GM18909 (cell line): ENCODE measurements around the gene MAD2L2.
A peak's percentile ranks its signal among the peaks of the same experiment; 100 is the strongest.

Experiments
- ATAC-seq: cut with Tn5 transposase; IDR thresholded peaks from one replicate; pipeline ENCODE4 v1.9.1; 2021; ENCODE audit warnings: mild to moderate bottlenecking; ENCODE audit not compliant: unreplicated experiment, poor library complexity

Gene MAD2L2

GRCh38 chr1:11684070-11684469 is 3.1 kb upstream of the MAD2L2 start:
- ATAC-seq, result no peak

- no peak for ATAC-seq
Measured at GRCh38 chr1:11682799-11683198, 1.9 kb upstream of the MAD2L2 start.

GRCh38 chr1:11682287-11682771 is 1.4 kb upstream of the MAD2L2 start:
- no peak for ATAC-seq

- ATAC-seq, result peak; percentile 18
Measured at GRCh38 chr1:11680270-11681070, 478 bp downstream of the MAD2L2 start.

- no peak for ATAC-seq
Measured at GRCh38 chr1:11678442-11678841, 2.5 kb downstream of the MAD2L2 start.

- ATAC-seq, result no peak
Measured at GRCh38 chr1:11676386-11677103, 4.4 kb downstream of the MAD2L2 start.

GRCh38 chr1:11675325-11675724 is 5.6 kb downstream of the MAD2L2 start:
- no peak for ATAC-seq

GRCh38 chr1:11674488-11674887 is 6.5 kb downstream of the MAD2L2 start:
- ATAC-seq, result no peak

- ATAC-seq, result no peak
Measured at GRCh38 chr1:11673089-11673769, 7.7 kb downstream of the MAD2L2 start.

GRCh38 chr1:11671544-11672286 is 9.2 kb downstream of the MAD2L2 start:
- ATAC-seq, result no peak

GRCh38 chr1:11671205-11671543 is 9.8 kb downstream of the MAD2L2 start:
- ATAC-seq, result no peak

GRCh38 chr1:11670747-11671146 is 10.2 kb downstream of the MAD2L2 start:
- no peak for ATAC-seq

GRCh38 chr1:11668516-11668915 is 12.4 kb downstream of the MAD2L2 start:
- no peak for ATAC-seq

GRCh38 chr1:11664336-11665065 is 16.4 kb downstream of the MAD2L2 start:
- ATAC-seq, result peak; percentile 48

GRCh38 chr1:11661103-11661502 is 19.8 kb downstream of the MAD2L2 start:
- no peak for ATAC-seq

GRCh38 chr1:11659748-11660147 is 21.2 kb downstream of the MAD2L2 start:
- no peak for ATAC-seq

- ATAC-seq, result no peak
Measured at GRCh38 chr1:11658542-11658941, 22.4 kb downstream of the MAD2L2 start.

GRCh38 chr1:11657654-11658053 is 23.3 kb downstream of the MAD2L2 start:
- no peak for ATAC-seq

- peak; percentile 22 for ATAC-seq
Measured at GRCh38 chr1:11654939-11655808, 25.8 kb downstream of the MAD2L2 start.
